Measurements from ENCODE around the gene FZD2.
"Not testable (repeated sequence)": the region's sequence is repeated elsewhere in the genome, so short reads cannot be mapped to it uniquely, and the experiment has no call there.

FZD2 gene

GRCh38 chr17:44575403-44575802 lies 18.1 kb downstream of the FZD2 start:
- no peak for DNase-seq (ENCODE audit: low read depth in 2 of 2)

GRCh38 chr17:44578947-44579346 lies 21.7 kb downstream of the FZD2 start:
- no peak for DNase-seq (ENCODE audit: low read depth in 2 of 2)

GRCh38 chr17:44581868-44582267 lies 24.6 kb downstream of the FZD2 start:
- DNase-seq (ENCODE audit: low read depth in 2 of 2), result no peak

- no peak for DNase-seq (ENCODE audit: low read depth in 2 of 2)
These were observed 27.2 kb downstream of the FZD2 start for GRCh38 chr17:44584443-44584842.

GRCh38 chr17:44585315-44585714 lies 28.0 kb downstream of the FZD2 start:
- DNase-seq (ENCODE audit: low read depth in 2 of 2), result no peak

- no peak for DNase-seq (ENCODE audit: low read depth in 2 of 2)
These were observed 30.1 kb downstream of the FZD2 start for GRCh38 chr17:44587339-44587738.

GRCh38 chr17:44589316-44590071 lies 32.2 kb downstream of the FZD2 start:
- no peak for DNase-seq (ENCODE audit: low read depth in 2 of 2)

DNA sequence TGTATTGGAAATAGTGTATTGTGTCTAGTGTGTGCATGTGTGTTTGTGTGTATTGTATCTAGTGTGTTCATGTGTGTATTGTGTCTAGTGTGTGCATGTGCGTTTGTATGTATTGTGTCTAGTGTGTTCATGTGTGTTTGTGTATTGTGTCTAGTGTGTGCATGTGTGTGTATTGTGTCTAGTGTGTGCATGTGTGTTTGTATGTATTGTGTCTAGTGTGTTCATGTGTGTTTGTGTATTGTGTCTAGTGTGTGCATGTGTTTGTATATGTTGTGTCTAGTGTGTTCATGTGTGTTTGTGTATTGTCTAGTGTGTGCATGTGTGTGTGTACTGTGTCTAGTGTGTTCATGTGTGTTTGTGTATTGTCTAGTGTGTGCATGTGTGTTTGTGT lies 32.8 kb downstream of the FZD2 start:
- DNase-seq (ENCODE audit: low read depth in 2 of 2), result not testable (repeated sequence)

GRCh38 chr17:44590762-44591161 lies 33.5 kb downstream of the FZD2 start:
- not testable (repeated sequence) for DNase-seq (ENCODE audit: low read depth in 2 of 2)

GRCh38 chr17:44591206-44591605 lies 33.9 kb downstream of the FZD2 start:
- no peak for DNase-seq (ENCODE audit: low read depth in 2 of 2)

- DNase-seq (ENCODE audit: low read depth in 2 of 2), result no peak
These were observed 35.9 kb downstream of the FZD2 start for GRCh38 chr17:44593156-44593555.

- DNase-seq (ENCODE audit: low read depth in 2 of 2), result no peak
These were observed 38.0 kb downstream of the FZD2 start for GRCh38 chr17:44595216-44595775.

- DNase-seq (ENCODE audit: low read depth in 2 of 2), result no peak
These were observed 41.0 kb downstream of the FZD2 start for GRCh38 chr17:44598329-44598728.

DNA sequence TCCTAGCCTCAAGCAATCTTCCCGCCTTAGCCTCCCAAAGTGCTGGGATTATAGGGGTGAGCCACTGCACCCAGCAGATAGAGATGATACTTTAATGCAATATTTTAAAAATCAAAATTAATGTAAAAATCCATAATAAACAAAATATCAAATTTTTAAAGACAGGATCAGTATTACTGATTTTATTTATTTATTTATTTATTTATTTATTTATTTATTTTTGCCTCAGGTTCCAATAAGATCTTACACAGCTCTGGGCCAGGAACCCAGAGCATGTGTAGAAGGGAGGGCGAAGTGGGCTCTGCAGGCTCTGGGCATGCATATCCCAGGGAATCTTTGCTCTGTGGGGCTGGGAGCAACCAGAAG lies 41.6 kb downstream of the FZD2 start:
- no peak for DNase-seq (ENCODE audit: low read depth in 2 of 2)

- DNase-seq (ENCODE audit: low read depth in 2 of 2), result no peak
These were observed 42.3 kb downstream of the FZD2 start for GRCh38 chr17:44599298-44600175.

- no peak for DNase-seq (ENCODE audit: low read depth in 2 of 2)
These were observed 44.3 kb downstream of the FZD2 start for GRCh38 chr17:44601539-44601938.

DNA sequence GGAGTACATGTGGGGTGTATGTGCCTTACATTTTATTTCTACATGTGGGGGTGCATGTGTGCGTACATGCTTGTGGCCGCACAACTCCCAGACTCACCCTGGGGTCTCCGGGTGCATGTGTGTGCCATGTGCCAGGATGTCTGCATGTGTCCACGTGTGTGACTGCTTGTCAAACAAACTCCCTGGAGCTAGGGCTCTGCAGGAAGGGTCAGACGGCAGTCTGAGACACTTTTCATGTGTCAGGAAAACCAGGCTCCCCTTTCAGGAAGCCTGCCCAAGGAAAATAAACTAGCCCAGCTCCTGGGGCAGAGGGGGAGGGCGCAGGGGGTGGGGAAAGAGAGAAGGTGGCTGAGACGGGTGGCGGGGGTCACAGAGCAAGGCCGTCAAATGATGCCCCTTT lies 44.7 kb downstream of the FZD2 start:
- no peak for DNase-seq (ENCODE audit: low read depth in 2 of 2)

- DNase-seq (ENCODE audit: low read depth in 2 of 2), result no peak
These were observed 45.1 kb downstream of the FZD2 start for GRCh38 chr17:44602390-44602789.

- DNase-seq (ENCODE audit: low read depth in 2 of 2), result no peak
These were observed 45.7 kb downstream of the FZD2 start for GRCh38 chr17:44602970-44603369.

DNA sequence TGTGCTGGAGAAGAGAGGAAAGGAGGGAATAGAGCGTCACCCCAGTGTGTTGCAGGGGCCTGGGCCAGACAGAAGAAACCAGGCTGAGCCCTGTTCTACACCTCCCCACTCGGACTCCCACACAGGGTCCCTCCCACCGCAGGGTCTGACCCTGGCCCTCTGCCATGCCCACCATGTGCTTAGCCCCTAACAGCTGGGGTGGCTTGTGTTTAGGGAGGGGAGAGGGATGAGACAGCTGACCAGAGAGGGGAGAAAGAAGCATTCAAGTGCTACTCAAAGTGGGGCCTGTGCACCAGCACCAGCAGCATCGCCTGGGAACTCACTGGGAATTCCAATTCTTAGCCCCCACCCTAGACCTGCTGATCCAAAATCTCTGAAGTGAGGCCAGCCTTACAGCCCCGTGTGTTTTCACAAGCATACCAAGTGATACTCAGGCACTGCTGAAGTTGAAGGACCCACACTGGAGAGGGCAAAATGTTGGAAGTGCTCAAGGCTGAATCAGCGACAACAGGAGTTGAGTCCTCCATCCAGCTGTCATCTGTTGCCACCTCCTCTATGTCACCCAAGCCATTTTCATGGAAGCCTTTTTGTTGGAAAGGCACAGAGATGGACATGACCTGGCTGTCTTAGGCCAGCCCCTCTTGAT lies 47.0 kb downstream of the FZD2 start:
- DNase-seq (ENCODE audit: low read depth in 2 of 2), result no peak

GRCh38 chr17:44604768-44605485 lies 47.6 kb downstream of the FZD2 start:
- no peak for DNase-seq (ENCODE audit: low read depth in 2 of 2)

DNA sequence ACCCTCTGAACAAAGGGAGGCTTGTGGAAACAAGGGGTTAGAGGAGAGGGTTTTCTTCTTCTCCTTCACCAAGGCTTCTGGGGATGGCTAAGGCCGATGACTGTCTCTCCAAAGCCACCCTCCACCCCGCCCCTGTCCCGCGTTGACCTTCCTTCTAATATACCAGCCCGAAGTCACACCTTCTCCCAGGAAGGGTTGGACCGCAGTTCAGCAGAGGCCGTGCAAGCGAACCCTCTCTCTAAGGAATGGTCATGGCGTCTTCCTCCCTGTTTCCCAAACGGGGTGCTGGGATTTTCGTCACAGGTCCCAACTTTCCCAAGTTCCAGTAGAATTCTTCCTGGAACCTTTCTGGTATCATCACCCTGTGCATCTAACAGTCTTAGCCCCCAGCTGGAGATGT lies 49.4 kb downstream of the FZD2 start:
- no peak for DNase-seq (ENCODE audit: low read depth in 2 of 2)

All from activated CD4-positive, alpha-beta T cell treated with anti-CD3 and anti-CD28 coated beads for 24 hours (primary cell).